Activated CD8-positive, alpha-beta T cell treated with anti-CD3 and anti-CD28 coated beads, Interleukin-2, amount 10 ng/mL, durations not matched to agents 7 days and 5 days (primary cell): ENCODE measurements around the gene LIMK2. TPM values are rescaled to one million over a fixed set of nuclear protein-coding genes. Genes with fewer than 3 reads are reported as not detected.
A peak's percentile ranks its signal among the peaks of the same experiment; 100 is the strongest.

Experiments used
- ATAC-seq: fragments of 150-1000 bp; cut with Tn5 transposase; one replicate; pipeline ENCODE4 v1.10.0; 2021; ENCODE audit warnings: moderate library complexity
- CTCF ChIA-PET: fragments of 350-600 bp; sonication (Branson Sonifier 250); formaldehyde crosslinking; loops from one replicate; lab custom pipeline; 2021; ENCODE audit warnings: antibody characterized with exemption; lab: Charles Lee
- POLR2A ChIA-PET: fragments of 350-600 bp; sonication (Branson Sonifier 250); formaldehyde crosslinking; loops from one replicate; lab custom pipeline; 2021; ENCODE audit warnings: antibody characterized with exemption; lab: Charles Lee
- DNase-seq: peaks from one replicate; pipeline ENCODE4 v3.0.0-alpha.2; 2020
- H3K27ac Mint-ChIP-seq: one replicate; pipeline ENCODE4 v1.8.0; 2021; ENCODE audit warnings: mild to moderate bottlenecking, mixed read lengths
- H3K27me3 Mint-ChIP-seq: one replicate; pipeline ENCODE4 v1.8.0; 2021; ENCODE audit warnings: low read depth, mixed read lengths
- H3K36me3 Mint-ChIP-seq: one replicate; pipeline ENCODE4 v1.8.0; 2021; ENCODE audit warnings: low read depth, mixed read lengths
- H3K4me1 Mint-ChIP-seq: one replicate; pipeline ENCODE4 v1.8.0; 2021; ENCODE audit warnings: low read depth, mixed read lengths
- H3K4me3 Mint-ChIP-seq: one replicate; pipeline ENCODE4 v1.8.0; 2021; ENCODE audit warnings: mild to moderate bottlenecking, mixed read lengths
- H3K9me3 Mint-ChIP-seq: one replicate; pipeline ENCODE4 v1.8.0; 2022; ENCODE audit warnings: mixed read lengths; ENCODE audit not compliant: insufficient read depth
- total RNA-seq, 2 experiments: library from RNA; stranded (reverse); gene quantifications; one replicate each; pipeline ENCODE4 v1.2.3, GENCODE V29; 2021

The LIMK2 gene
- total RNA-seq, 2 experiments from 2014 or later: 42.7 to 44.3 TPM

DNA sequence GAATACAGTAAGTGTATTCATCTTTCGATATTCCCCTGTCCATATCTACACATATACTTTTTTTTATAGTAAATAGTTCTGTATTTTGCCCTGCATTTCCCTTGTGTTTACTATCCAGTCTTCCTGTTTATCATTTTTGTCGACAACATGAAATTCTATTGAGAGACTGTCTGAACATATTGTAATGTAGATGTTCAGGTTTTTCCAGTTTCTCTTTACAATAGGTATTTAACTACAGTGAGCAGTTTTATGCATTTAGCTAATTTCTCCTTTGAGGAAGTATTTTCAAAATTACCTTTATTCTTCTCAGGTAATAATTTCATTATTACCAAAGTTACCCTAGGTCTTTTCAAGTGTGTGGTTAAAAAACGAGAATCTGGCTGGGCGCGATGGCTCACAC lies 63.5 kb downstream of the LIMK2 start:
- H3K36me3 Mint-ChIP-seq: peaks cover 65% of the 10 kb centered on the region
- ATAC-seq: no peak
- no peak for DNase-seq
- H3K27ac Mint-ChIP-seq: no peak overlapping the region
- H3K9me3 Mint-ChIP-seq: no peaks in the 10 kb centered on the region
- POLR2A ChIA-PET: interaction anchor here (1.5 kb wide), 1 partner anchor 17 kb away, joined by 5 read pairs; the partner anchor contains the start of gene PIK3IP1
- CTCF ChIA-PET: interaction anchor here (1.1 to 1.2 kb wide), 2 partner anchors 19 to 168 kb away, joined by 3 to 4 read pairs; no protein-coding TSS in a partner anchor
- H3K4me3 Mint-ChIP-seq: no peak overlapping the region
- H3K27me3 Mint-ChIP-seq: no peaks in the 10 kb centered on the region
- peaks cover 28% of the 10 kb centered on the region for H3K4me1 Mint-ChIP-seq

DNA sequence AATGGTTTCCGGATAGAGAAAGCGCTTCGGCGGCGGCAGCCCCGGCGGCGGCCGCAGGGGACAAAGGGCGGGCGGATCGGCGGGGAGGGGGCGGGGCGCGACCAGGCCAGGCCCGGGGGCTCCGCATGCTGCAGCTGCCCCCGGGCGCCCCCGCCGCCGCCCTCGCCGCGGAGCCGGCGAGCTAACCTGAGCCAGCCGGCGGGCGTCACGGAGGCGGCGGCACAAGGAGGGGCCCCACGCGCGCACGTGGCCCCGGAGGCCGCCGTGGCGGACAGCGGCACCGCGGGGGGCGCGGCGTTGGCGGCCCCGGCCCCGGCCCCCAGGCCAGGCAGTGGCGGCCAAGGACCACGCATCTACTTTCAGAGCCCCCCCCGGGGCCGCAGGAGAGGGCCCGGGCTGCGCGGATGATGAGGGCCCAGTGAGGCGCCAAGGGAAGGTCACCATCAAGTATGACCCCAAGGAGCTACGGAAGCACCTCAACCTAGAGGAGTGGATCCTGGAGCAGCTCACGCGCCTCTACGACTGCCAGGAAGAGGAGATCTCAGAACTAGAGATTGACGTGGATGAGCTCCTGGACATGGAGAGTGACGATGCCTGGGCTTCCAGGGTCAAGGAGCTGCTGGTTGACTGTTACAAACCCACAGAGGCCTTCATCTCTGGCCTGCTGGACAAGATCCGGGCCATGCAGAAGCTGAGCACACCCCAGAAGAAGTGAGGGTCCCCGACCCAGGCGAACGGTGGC lies 64.5 kb downstream of the LIMK2 start:
- ChIA-PET POLR2A (interaction anchor here (7.3 kb wide), 1 partner anchor 15 kb away, joined by 99 read pairs; the partner anchor contains the start of gene PIK3IP1), CTCF (no interaction called here)
- Mint-ChIP-seq H3K27me3 (no peaks in the 10 kb centered on the region), H3K27ac (no peak overlapping the region), H3K4me3 (no peak overlapping the region), H3K36me3 (peaks cover 65% of the 10 kb centered on the region), H3K9me3 (no peaks in the 10 kb centered on the region), H3K4me1 (peaks cover 27% of the 10 kb centered on the region)
- DNase-seq (no peak), ATAC-seq (no peak)

DNA sequence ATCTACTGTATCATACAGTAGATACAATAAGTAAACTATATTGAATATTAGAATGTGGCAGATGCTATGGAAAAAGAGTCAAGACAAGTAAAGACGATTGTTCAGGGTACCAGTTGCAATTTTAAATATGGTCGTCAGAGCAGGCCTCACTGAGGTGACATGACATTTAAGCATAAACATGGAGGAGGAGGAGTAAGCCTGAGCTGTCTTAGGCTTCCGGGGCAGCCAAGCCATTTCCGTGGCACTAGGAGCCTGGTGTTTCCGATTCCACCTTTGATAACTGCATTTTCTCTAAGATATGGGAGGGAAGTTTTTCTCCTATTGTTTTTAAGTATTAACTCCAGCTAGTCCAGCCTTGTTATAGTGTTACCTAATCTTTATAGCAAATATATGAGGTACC lies 65.6 kb downstream of the LIMK2 start:
- Mint-ChIP-seq H3K27ac (peak overlapping the region; percentile 80), H3K36me3 (peaks cover 65% of the 10 kb centered on the region), H3K4me1 (peaks cover 26% of the 10 kb centered on the region), H3K27me3 (no peaks in the 10 kb centered on the region), H3K9me3 (no peaks in the 10 kb centered on the region), H3K4me3 (no peak overlapping the region)
- DNase-seq (no peak), ATAC-seq (no peak)
- ChIA-PET POLR2A (interaction anchor here (1.1 to 7.3 kb wide), 4 partner anchors 10 to 69 kb away, joined by 4 to 99 read pairs (median 5); partner anchors contain the start of genes PATZ1 and PIK3IP1), CTCF (interaction anchor here (2.3 to 3.1 kb wide), 3 partner anchors 15 to 67 kb away, joined by 8 to 15 read pairs (median 9); partner anchors contain the start of genes LIMK2 and PIK3IP1)

DNA sequence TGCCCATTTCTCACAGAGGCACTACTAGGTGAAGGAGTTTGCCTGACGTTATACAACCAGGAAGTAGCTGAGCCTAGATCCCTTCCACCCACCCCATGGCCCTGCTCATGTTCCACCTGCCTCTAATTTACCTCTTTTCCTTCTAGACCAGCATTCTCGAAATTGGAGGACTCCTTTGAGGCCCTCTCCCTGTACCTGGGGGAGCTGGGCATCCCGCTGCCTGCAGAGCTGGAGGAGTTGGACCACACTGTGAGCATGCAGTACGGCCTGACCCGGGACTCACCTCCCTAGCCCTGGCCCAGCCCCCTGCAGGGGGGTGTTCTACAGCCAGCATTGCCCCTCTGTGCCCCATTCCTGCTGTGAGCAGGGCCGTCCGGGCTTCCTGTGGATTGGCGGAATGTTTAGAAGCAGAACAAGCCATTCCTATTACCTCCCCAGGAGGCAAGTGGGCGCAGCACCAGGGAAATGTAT lies 66.1 kb downstream of the LIMK2 start:
- DNase-seq (no peak), ATAC-seq (no peak)
- Mint-ChIP-seq H3K36me3 (peaks cover 64% of the 10 kb centered on the region), H3K27me3 (no peaks in the 10 kb centered on the region), H3K9me3 (no peaks in the 10 kb centered on the region), H3K27ac (peak overlapping the region; percentile 80), H3K4me1 (peaks cover 26% of the 10 kb centered on the region), H3K4me3 (no peak overlapping the region)
- POLR2A ChIA-PET: interaction anchor here (1.1 to 7.3 kb wide), 4 partner anchors 11 to 68 kb away, joined by 4 to 99 read pairs (median 5); partner anchors contain the start of genes PATZ1 and PIK3IP1
- CTCF ChIA-PET: interaction anchor here (2.3 to 3.1 kb wide), 3 partner anchors 14 to 67 kb away, joined by 8 to 15 read pairs (median 9); partner anchors contain the start of genes LIMK2 and PIK3IP1

DNA sequence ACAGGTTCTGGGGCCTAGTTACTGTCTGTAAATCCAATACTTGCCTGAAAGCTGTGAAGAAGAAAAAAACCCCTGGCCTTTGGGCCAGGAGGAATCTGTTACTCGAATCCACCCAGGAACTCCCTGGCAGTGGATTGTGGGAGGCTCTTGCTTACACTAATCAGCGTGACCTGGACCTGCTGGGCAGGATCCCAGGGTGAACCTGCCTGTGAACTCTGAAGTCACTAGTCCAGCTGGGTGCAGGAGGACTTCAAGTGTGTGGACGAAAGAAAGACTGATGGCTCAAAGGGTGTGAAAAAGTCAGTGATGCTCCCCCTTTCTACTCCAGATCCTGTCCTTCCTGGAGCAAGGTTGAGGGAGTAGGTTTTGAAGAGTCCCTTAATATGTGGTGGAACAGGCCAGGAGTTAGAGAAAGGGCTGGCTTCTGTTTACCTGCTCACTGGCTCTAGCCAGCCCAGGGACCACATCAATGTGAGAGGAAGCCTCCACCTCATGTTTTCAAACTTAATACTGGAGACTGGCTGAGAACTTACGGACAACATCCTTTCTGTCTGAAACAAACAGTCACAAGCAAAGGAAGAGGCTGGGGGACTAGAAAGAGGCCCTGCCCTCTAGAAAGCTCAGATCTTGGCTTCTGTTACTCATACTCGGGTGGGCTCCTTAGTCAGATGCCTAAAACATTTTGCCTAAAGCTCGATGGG lies 66.7 kb downstream of the LIMK2 start:
- peaks cover 66% of the 10 kb centered on the region for H3K36me3 Mint-ChIP-seq
- peak overlapping the region; percentile 80 for H3K27ac Mint-ChIP-seq
- H3K9me3 Mint-ChIP-seq: no peaks in the 10 kb centered on the region
- peak; percentile 48 for ATAC-seq
- H3K27me3 Mint-ChIP-seq: no peaks in the 10 kb centered on the region
- no peak overlapping the region for H3K4me3 Mint-ChIP-seq
- CTCF ChIA-PET: interaction anchor here (0.6 to 3.1 kb wide), 7 partner anchors 9 to 68 kb away, joined by 3 to 15 read pairs (median 6); partner anchors contain the start of genes LIMK2 and PIK3IP1
- peaks cover 29% of the 10 kb centered on the region for H3K4me1 Mint-ChIP-seq
- DNase-seq: peak; percentile 38
- POLR2A ChIA-PET: interaction anchor here (1.0 to 7.3 kb wide), 5 partner anchors 11 to 68 kb away, joined by 4 to 99 read pairs (median 5); partner anchors contain the start of genes PATZ1 and PIK3IP1

DNA sequence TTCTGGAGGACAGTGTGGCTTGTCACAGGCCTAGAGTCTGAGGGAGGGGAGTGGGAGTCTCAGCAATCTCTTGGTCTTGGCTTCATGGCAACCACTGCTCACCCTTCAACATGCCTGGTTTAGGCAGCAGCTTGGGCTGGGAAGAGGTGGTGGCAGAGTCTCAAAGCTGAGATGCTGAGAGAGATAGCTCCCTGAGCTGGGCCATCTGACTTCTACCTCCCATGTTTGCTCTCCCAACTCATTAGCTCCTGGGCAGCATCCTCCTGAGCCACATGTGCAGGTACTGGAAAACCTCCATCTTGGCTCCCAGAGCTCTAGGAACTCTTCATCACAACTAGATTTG lies 67.2 kb downstream of the LIMK2 start:
- Mint-ChIP-seq H3K4me1 (peaks cover 32% of the 10 kb centered on the region), H3K27ac (peak overlapping the region; percentile 80), H3K27me3 (no peaks in the 10 kb centered on the region), H3K36me3 (peaks cover 65% of the 10 kb centered on the region), H3K9me3 (no peaks in the 10 kb centered on the region), H3K4me3 (no peak overlapping the region)
- DNase-seq (no peak), ATAC-seq (no peak)
- ChIA-PET CTCF (interaction anchor here (0.6 to 3.1 kb wide), 7 partner anchors 9 to 68 kb away, joined by 3 to 15 read pairs (median 6); partner anchors contain the start of genes LIMK2 and PIK3IP1), POLR2A (interaction anchor here (1.0 to 7.3 kb wide), 3 partner anchors 12 to 23 kb away, joined by 4 to 99 read pairs (median 5); partner anchors contain the start of gene PIK3IP1)

DNA sequence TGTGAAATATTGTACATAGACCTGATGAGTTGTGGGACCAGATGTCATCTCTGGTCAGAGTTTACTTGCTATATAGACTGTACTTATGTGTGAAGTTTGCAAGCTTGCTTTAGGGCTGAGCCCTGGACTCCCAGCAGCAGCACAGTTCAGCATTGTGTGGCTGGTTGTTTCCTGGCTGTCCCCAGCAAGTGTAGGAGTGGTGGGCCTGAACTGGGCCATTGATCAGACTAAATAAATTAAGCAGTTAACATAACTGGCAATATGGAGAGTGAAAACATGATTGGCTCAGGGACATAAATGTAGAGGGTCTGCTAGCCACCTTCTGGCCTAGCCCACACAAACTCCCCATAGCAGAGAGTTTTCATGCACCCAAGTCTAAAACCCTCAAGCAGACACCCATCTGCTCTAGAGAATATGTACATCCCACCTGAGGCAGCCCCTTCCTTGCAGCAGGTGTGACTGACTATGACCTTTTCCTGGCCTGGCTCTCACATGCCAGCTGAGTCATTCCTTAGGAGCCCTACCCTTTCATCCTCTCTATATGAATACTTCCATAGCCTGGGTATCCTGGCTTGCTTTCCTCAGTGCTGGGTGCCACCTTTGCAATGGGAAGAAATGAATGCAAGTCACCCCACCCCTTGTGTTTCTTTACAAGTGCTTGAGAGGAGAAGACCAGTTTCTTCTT lies 67.9 kb downstream of the LIMK2 start:
- H3K9me3 Mint-ChIP-seq: no peaks in the 10 kb centered on the region
- peak overlapping the region; percentile 80 for H3K27ac Mint-ChIP-seq
- ChIA-PET CTCF (interaction anchor here (0.9 to 3.1 kb wide), 5 partner anchors 10 to 67 kb away, joined by 3 to 15 read pairs (median 6); partner anchors contain the start of gene PIK3IP1), POLR2A (interaction anchor here (0.9 to 7.3 kb wide), 2 partner anchors 11 to 32 kb away, joined by 3 to 99 read pairs; partner anchors contain the start of gene PIK3IP1)
- H3K4me3 Mint-ChIP-seq: no peak overlapping the region
- no peak for ATAC-seq
- no peak for DNase-seq
- peaks cover 38% of the 10 kb centered on the region for H3K4me1 Mint-ChIP-seq
- no peaks in the 10 kb centered on the region for H3K27me3 Mint-ChIP-seq
- peaks cover 67% of the 10 kb centered on the region for H3K36me3 Mint-ChIP-seq

DNA sequence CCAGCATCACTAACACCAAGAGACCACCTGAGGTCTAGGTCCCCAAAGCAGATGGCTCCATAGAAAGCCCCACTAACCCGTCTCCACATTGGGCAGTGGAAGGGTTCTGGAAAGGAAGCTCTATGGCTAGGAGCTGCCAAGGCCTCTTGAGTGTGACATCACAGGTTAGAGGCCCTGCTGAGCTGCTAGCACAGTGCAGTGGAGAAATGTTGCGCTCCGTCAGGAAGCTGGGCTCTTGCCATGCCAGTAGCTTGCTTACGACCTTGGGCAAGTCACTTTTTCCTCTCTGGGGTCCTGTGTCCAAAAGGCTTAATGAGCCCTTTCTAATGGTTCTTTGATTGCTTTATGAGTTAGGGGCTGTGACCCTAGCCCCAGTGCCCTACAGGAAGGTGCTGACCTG lies 69.6 kb downstream of the LIMK2 start:
- DNase-seq: no peak
- no peak for ATAC-seq
- Mint-ChIP-seq H3K4me3 (no peak overlapping the region), H3K36me3 (peaks cover 65% of the 10 kb centered on the region), H3K27me3 (no peaks in the 10 kb centered on the region), H3K9me3 (no peaks in the 10 kb centered on the region), H3K4me1 (peaks cover 54% of the 10 kb centered on the region), H3K27ac (no peak overlapping the region)
- ChIA-PET POLR2A (interaction anchor here (0.6 to 7.3 kb wide), 3 partner anchors 9 to 28 kb away, joined by 3 to 99 read pairs (median 5); partner anchors contain the start of gene PIK3IP1), CTCF (interaction anchor here (0.9 to 1.7 kb wide), 4 partner anchors 9 to 32 kb away, joined by 3 to 11 read pairs (median 7); partner anchors contain the start of gene PIK3IP1)

DNA sequence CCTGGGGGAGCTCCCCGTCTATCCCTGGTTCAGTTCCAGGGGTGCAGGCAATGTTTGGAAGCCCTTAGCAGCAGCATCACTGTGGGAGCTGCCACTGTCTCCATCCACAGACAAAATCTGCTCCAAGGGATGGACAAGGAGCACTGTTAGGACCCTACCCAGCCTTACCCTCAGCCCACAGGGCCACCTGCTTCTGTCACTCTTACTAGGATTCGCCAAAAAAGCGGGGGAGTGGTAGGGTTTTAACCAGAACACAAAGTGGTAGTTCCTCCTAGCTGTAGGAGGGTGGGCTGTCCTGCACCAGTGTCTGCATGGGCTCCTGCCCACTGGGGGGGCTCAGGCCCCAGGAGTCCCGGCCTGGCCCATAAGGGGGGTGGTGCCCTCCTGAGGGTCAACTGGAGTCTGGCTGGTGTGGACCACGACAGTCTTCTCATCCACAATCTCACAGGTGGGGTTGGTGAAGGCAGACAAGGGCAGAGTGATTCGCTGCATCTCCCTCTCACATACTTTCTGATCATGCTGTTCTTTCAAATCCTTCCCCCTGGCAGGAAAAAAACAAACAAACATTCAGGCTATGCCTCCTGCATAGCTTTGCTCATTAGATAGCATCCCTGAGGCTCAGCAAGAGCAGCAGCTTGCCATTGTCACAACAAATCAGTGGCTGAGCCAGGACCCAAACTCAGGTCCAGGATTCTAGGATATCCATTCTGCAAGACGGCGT lies 70.8 kb downstream of the LIMK2 start:
- peaks cover 65% of the 10 kb centered on the region for H3K4me1 Mint-ChIP-seq
- H3K9me3 Mint-ChIP-seq: no peaks in the 10 kb centered on the region
- POLR2A ChIA-PET: interaction anchor here (0.6 to 7.3 kb wide), 2 partner anchors 8 to 35 kb away, joined by 3 to 99 read pairs; partner anchors contain the start of gene PIK3IP1
- DNase-seq (no peak), ATAC-seq (no peak)
- H3K27me3 Mint-ChIP-seq: no peaks in the 10 kb centered on the region
- no peak overlapping the region for H3K27ac Mint-ChIP-seq
- H3K36me3 Mint-ChIP-seq: peaks cover 60% of the 10 kb centered on the region
- CTCF ChIA-PET: interaction anchor here (0.9 to 3.8 kb wide), 5 partner anchors 7 to 30 kb away, joined by 3 to 32 read pairs (median 7); partner anchors contain the start of gene PIK3IP1
- H3K4me3 Mint-ChIP-seq: no peak overlapping the region
